Ureter (tissue), 1 donor: ENCODE measurements around the gene HSPBAP1. TPM values are rescaled to one million over a fixed set of nuclear protein-coding genes. Genes with fewer than 3 reads are reported as not detected.

Experiments used
- total RNA-seq: library from RNA; stranded (reverse); gene quantifications from one replicate; pipeline ENCODE4 v1.2.4, GENCODE V29; 2023
- donor health status: DM: yes; HTN: yes; CAD: no.

Gene HSPBAP1
- total RNA-seq, 1 donor from 2014 or later = 16.2 TPM

Other genes with a start within 250 kb of the HSPBAP1 start
- gene PARP9, start 229.5 kb downstream of the HSPBAP1 start, total RNA-seq = 33.9 TPM
- 42.1 TPM for gene DTX3L, start 229.5 kb downstream of the HSPBAP1 start, total RNA-seq
- gene PARP15, start 216.2 kb downstream of the HSPBAP1 start, total RNA-seq = 3.9 TPM
- gene PARP14, start 113.0 kb downstream of the HSPBAP1 start, total RNA-seq = 51.3 TPM
- gene SLC49A4, start 1.2 kb upstream of the HSPBAP1 start, total RNA-seq = 16.9 TPM
- gene SEMA5B, start 233.9 kb upstream of the HSPBAP1 start, total RNA-seq = 2.3 TPM